HepG2 (cell line): Measurements from ENCODE around the gene TRIM54. TPM values are rescaled to one million over a fixed set of nuclear protein-coding genes. Genes with fewer than 3 reads are reported as not detected.

Source experiments
- ATAC-seq: fragments of 200-7000 bp; cut with Tn5 transposase; 3 replicates; pipeline ENCODE4 v1.9.1; 2020; ENCODE audit warnings: mild to moderate bottlenecking, moderate library complexity
- BruUV-seq: library from RNA; stranded (reverse); fragments of 400-500 nt; replicated peaks from 2 replicates; lab custom pipeline; 2021; lab: Mats Ljungman, UMichigan
- CTCF ChIA-PET: fragments of 300-600 bp; formaldehyde crosslinking; extraction: SDS; loops from one replicate; lab custom pipeline; 2021; ENCODE audit warnings: low total read pairs, inconsistent platforms, low intra/inter-chr PET ratio; lab: Yijun Ruan, JAX
- POLR2A ChIA-PET: fragments of 350-600 bp; sonication (Branson Sonifier 250); formaldehyde crosslinking; loops from one replicate; lab custom pipeline; 2020; ENCODE audit warnings: antibody characterized with exemption, inconsistent platforms; lab: Yijun Ruan, JAX
- DNase-seq: peaks from one replicate; pipeline ENCODE4 v3.0.0-alpha.2; 2015; ENCODE audit warnings: low spot score
- FAIRE-seq: peaks from 3 replicates; lab custom pipeline; 2011; peaks lifted over from hg19 to GRCh38; lab: Jason Lieb, UNC
- H2AFZ ChIP-seq: one replicate; pipeline ENCODE4 v1.6.1; 2011; ENCODE audit warnings: low read length, inconsistent platforms
- H3K27ac ChIP-seq: fragments of 300-600 bp; 3 replicates; pipeline ENCODE4 v1.8.0; 2011; ENCODE audit warnings: mixed run types, mild to moderate bottlenecking, mixed read lengths, low read length, inconsistent platforms; ENCODE audit not compliant: insufficient read depth; ENCODE audit errors: extremely low read length
- H3K27me3 ChIP-seq, 2 experiments: fragments of 200-600 bp in 1 of 2; 2 replicates in 1 of 2; 3 replicates in 1 of 2; pipeline versions ENCODE4 v1.6.0 to v1.8.0; 2011; ENCODE audit warnings: low read length in 2 of 2, mild to moderate bottlenecking in 2 of 2, moderate library complexity in 2 of 2, inconsistent platforms in 1 of 2; ENCODE audit not compliant: insufficient read depth in 2 of 2, control insufficient read depth in 1 of 2
- H3K36me3 ChIP-seq, 2 experiments: fragments of 200-600 bp in 1 of 2; replicated peaks in 1 of 2; 2 replicates in 1 of 2; 3 replicates in 1 of 2; pipeline versions ENCODE4 v1.5.1 to v1.8.0; 2011; ENCODE audit warnings: low read length in 2 of 2, inconsistent platforms in 1 of 2; ENCODE audit not compliant: insufficient read depth in 2 of 2, control insufficient read depth in 1 of 2
- H3K4me1 ChIP-seq: 2 replicates; pipeline ENCODE4 v1.5.1; 2012; ENCODE audit warnings: low read length, inconsistent platforms; ENCODE audit not compliant: insufficient read depth
- H3K4me2 ChIP-seq: 2 replicates; pipeline ENCODE4 v1.6.0; 2011; ENCODE audit warnings: low read depth, low read length, inconsistent platforms
- H3K4me3 ChIP-seq, 3 experiments: fragments of 200-600 bp in 1 of 3; sonication (generic), shearing (Covaris generic) in 1 of 3; replicated peaks in 1 of 3; 2 replicates each; pipeline ENCODE4 v1.5.1; 2011 to 2016; ENCODE audit warnings: low read length in 3 of 3, inconsistent platforms in 2 of 3, low read depth in 2 of 3, mild to moderate bottlenecking in 2 of 3, control low read depth in 1 of 3, mixed read lengths in 1 of 3; ENCODE audit not compliant: insufficient read depth in 1 of 3
- H3K79me2 ChIP-seq: one replicate; pipeline ENCODE4 v1.6.1; 2011; ENCODE audit warnings: low read length, inconsistent platforms; ENCODE audit not compliant: insufficient read depth
- H3K9ac ChIP-seq: 2 replicates; pipeline ENCODE4 v1.6.0; 2011; ENCODE audit warnings: mild to moderate bottlenecking, low read depth, low read length, inconsistent platforms; ENCODE audit not compliant: insufficient read depth
- H3K9me3 ChIP-seq: 2 replicates; pipeline ENCODE4 v1.5.1; 2012; ENCODE audit warnings: mild to moderate bottlenecking, low read length
- H4K20me1 ChIP-seq: 2 replicates; pipeline ENCODE4 v1.6.0; 2011; ENCODE audit warnings: inconsistent platforms, mild to moderate bottlenecking, low read length, moderate library complexity; ENCODE audit not compliant: insufficient read depth
- AGO1 ChIP-seq: fragments of 200-400 bp; formaldehyde crosslinking; IDR thresholded peaks from 2 replicates; pipeline ENCODE4 v1.6.1; 2017; ENCODE audit warnings: mild to moderate bottlenecking, low read depth, low read length, moderate library complexity; ENCODE audit not compliant: poor library complexity, severe bottlenecking
- CENPT ChIP-seq: sonication (generic); formaldehyde crosslinking; IDR thresholded peaks from 2 replicates; pipeline ENCODE4 v1.8.0; 2022; ENCODE audit warnings: low read depth, mild to moderate bottlenecking, moderate library complexity, missing genetic modification reagents
- DPF2 ChIP-seq: sonication (generic); formaldehyde crosslinking; IDR thresholded peaks from 2 replicates; pipeline ENCODE4 v1.4.0; 2020; ENCODE audit warnings: mild to moderate bottlenecking, low read depth, missing genetic modification reagents, borderline replicate concordance
- PRPF4 ChIP-seq: fragments of 200-400 bp; formaldehyde crosslinking; IDR thresholded peaks from 2 replicates; pipeline ENCODE4 v1.6.1; 2016; ENCODE audit warnings: low read length, low read depth; ENCODE audit not compliant: poor library complexity, severe bottlenecking
- SATB2 ChIP-seq: sonication (generic); formaldehyde crosslinking; IDR thresholded peaks from 2 replicates; pipeline ENCODE4 v1.5.0; 2020; ENCODE audit warnings: missing genetic modification reagents
- SRSF4 ChIP-seq: fragments of 200-400 bp; formaldehyde crosslinking; IDR thresholded peaks from one replicate; pipeline ENCODE4 v1.6.1; 2018; ENCODE audit warnings: mild to moderate bottlenecking, low read depth, low read length, moderate library complexity; ENCODE audit not compliant: poor library complexity, severe bottlenecking
- ZNF350 ChIP-seq: sonication (generic); formaldehyde crosslinking; IDR thresholded peaks from 2 replicates; pipeline ENCODE4 v1.4.0; 2020; ENCODE audit warnings: mild to moderate bottlenecking, low read depth, missing genetic modification reagents, borderline replicate concordance
- WGBS: methylation state at CpG from one replicate; pipeline ENCODE4 v1.1.6; 2017; ENCODE audit warnings: low lambda C conversion rate; 5-methylcytosine and 5-hydroxymethylcytosine counted together
- in situ Hi-C: cut with HindIII; loops from 2 replicates; pipeline ENCODE4 v1.10.0; 2017; ENCODE audit warnings: low pct_unique_long_range_greater_than_20kb; ENCODE audit not compliant: extremely low pct_ligation_motif_present
- intact Hi-C: fragments of 100-400 bp; cut with micrococcal nuclease; formaldehyde crosslinking; loops from one replicate; pipeline ENCODE4 v1.10.0; 2022; ENCODE audit not compliant: unreplicated experiment
- polyA plus RNA-seq, 8 experiments: library from polyadenylated mRNA; depleted of rRNA in 3 of 8; stranded (reverse) in 7 of 8; unstranded in 1 of 8; fragments of >200 nt; fragmentation: Illumina TruSeq in 4 of 8; extraction: Trizol in 4 of 8; gene quantifications; 2 replicates each; pipeline versions ENCODE4 v1.2.1 to v1.2.3, GENCODE V29; 2011 to 2016; ENCODE audit warnings: low read depth in 4 of 8, missing spikeins in 1 of 8, mixed read lengths in 1 of 8; ENCODE audit not compliant: insufficient read depth in 1 of 8
- total RNA-seq, 5 experiments: library from RNA; depleted of rRNA; stranded (reverse); fragments of >200 nt; fragmentation: Illumina TruSeq; extraction: Trizol; gene quantifications; 2 replicates each; pipeline ENCODE4 v1.2.3, GENCODE V29; 2016; ENCODE audit warnings: low read depth in 1 of 5
- TF ChIP-seq, protein P1 (sequence below): IDR thresholded peaks from 2 replicates; pipeline ENCODE4 v1.6.1; 2016
- TF ChIP-seq, protein P2 (sequence below): fragments of 450-650 bp; IDR thresholded peaks from 2 replicates; pipeline ENCODE4 v1.6.1; 2016

TRIM54 gene
- total and polyA plus RNA-seq, 2 of the 13 experiments (the other 11 are each of a cell fraction or from before 2014, with no cell fraction given): 0.07 to 0.13 TPM

DNA sequence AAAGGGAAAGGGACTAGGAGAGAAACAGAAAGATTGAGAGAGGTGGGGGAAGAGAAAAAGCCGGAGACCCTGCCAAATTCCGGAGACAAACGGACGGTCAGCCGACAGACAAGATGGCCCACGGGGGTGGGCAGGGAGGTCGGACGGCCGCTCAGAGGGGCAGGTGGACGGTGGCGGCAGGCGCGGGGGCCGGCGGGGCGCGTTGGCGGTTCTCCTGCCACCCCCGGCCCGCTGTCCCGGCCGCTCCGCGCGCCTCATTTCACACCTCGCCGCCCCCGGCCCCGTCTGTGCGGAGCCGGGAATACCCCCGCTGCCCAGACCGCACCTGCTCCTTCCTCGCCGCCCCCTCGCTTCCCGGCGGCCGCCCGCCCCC, 20.3 kb upstream of the TRIM54 start:
- BruUV-seq: no TSS peak
- H4K20me1 ChIP-seq: no peaks in the 10 kb centered on the region
- H3K27ac ChIP-seq: no peak overlapping the region
- no peaks in the 10 kb centered on the region for H3K9me3 ChIP-seq
- peaks cover 26% of the 10 kb centered on the region for H3K4me1 ChIP-seq
- H3K4me3 ChIP-seq: peak overlapping the region in 2 of 3 experiments; percentile 65 to 77; a peak in 4 of 6 replicates
- in situ Hi-C loops: no loop called here
- no peak for TF ChIP-seq SRSF4
- TF ChIP-seq AGO1: no peak
- TF ChIP-seq, protein P1, sequence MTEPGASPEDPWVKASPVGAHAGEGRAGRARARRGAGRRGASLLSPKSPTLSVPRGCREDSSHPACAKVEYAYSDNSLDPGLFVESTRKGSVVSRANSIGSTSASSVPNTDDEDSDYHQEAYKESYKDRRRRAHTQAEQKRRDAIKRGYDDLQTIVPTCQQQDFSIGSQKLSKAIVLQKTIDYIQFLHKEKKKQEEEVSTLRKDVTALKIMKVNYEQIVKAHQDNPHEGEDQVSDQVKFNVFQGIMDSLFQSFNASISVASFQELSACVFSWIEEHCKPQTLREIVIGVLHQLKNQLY (CRISPR knock-in tag): no peak
- TF ChIP-seq DPF2 (CRISPR knock-in tag): no peak
- TF ChIP-seq PRPF4: no peak
- no peak for TF ChIP-seq CENPT
- no peak for TF ChIP-seq ZNF350 (CRISPR knock-in tag)
- TF ChIP-seq, protein P2, sequence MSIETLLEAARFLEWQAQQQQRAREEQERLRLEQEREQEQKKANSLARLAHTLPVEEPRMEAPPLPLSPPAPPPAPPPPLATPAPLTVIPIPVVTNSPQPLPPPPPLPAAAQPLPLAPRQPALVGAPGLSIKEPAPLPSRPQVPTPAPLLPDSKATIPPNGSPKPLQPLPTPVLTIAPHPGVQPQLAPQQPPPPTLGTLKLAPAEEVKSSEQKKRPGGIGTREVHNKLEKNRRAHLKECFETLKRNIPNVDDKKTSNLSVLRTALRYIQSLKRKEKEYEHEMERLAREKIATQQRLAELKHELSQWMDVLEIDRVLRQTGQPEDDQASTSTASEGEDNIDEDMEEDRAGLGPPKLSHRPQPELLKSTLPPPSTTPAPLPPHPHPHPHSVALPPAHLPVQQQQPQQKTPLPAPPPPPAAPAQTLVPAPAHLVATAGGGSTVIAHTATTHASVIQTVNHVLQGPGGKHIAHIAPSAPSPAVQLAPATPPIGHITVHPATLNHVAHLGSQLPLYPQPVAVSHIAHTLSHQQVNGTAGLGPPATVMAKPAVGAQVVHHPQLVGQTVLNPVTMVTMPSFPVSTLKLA: no peak
- no peak for TF ChIP-seq SATB2 (CRISPR knock-in tag)
- TF ChIP-seq, all 625 proteins: peak for 0
- 26% methylated on average over 17 of the region's 40 CpGs for WGBS
- Histone ChIP-seq H3K36me3 (no peaks in the 10 kb centered on the region), H3K4me2 (peak overlapping the region; percentile 92), H3K27me3 (peaks cover 19 to 67% of the 10 kb centered on the region in 2 experiments), H2AFZ (no peak overlapping the region), H3K79me2 (no peaks in the 10 kb centered on the region), H3K9ac (no peak overlapping the region)
- intact Hi-C loops: no loop called here
- no peak for DNase-seq
- ATAC-seq: no peak
- FAIRE-seq: no peak
- POLR2A ChIA-PET: interaction anchor here (1.2 to 1.9 kb wide), 2 partner anchors 11 to 31 kb away, joined by 5 read pairs; no protein-coding TSS in a partner anchor
- CTCF ChIA-PET: interaction anchor here (1.0 kb wide), 1 partner anchor 41 kb away, joined by 5 read pairs; no protein-coding TSS in a partner anchor
